ENCODE data around the gene RAB33A. TPM values are rescaled to one million over a fixed set of nuclear protein-coding genes. Genes with fewer than 3 reads are reported as not detected.

The RAB33A gene
- total and polyA plus RNA-seq, 2 donors (not counting 1 experiment from before 2014, with no cell fraction given), result 2.4 to 5.4 TPM

DNA sequence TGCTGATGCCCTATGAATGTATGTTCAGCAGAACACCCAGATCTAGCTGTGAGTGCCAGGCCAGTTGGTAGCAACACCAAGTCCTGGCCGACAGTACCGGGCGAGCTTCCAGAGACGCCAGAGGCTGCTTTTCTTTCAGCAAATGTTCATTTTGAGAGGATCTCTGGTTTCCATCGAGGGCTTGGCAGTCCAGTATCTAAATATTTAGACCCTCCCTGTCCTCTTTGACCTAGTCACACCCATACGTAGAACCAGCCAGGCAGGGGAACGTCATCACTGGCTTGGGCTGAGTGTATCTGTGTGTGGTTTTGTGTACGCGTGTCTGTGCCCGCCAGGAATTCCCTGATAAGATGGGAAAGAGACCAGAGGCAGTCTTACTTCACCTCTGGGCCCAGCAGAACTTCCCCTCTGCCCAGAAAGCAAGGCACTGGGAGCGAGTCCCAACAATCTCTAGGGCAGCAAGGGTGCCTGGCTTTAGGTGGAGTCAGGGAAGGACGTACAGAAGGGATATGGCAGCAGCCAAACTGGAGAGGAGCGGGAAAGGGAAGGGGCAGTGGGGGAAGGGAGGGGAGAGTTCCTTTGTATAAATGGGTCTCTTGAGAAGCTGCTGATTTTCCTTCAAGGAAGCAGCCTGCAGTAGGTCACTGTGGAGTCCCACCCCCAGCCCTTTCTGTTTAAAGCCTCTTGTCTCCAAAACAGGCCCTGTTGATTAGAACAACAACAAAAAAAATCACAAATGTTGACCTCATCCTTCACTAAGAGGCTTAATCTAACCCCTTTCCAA lies 46.5 kb upstream of the RAB33A start:
- intact Hi-C loops (cut with micrococcal nuclease), result no loop called here
- no peak overlapping the region for H3K4me2 ChIP-seq (replicated peaks; ENCODE audit: low read depth, low read length, poor library complexity, severe bottlenecking)

More for the DNA sequence above, 46.5 kb upstream of the RAB33A start:
- Histone ChIP-seq H3K36me3 (replicated peaks in 1 of 2; ENCODE audit: control extremely low read depth in 1 of 2, control insufficient read depth in 1 of 2, extremely low read depth in 1 of 2, insufficient read depth in 2 of 2, low read length in 1 of 2) (peaks cover 0 to 11% of the 10 kb centered on the region in 2 experiments), H3K9me3 (ENCODE audit: control extremely low read depth in 1 of 3, control insufficient read depth in 2 of 3, insufficient read depth in 1 of 3, low read length in 2 of 3) (no peaks in the 10 kb centered on the region), H3K9ac (ENCODE audit: low read length) (no peak overlapping the region), H3K27ac (ENCODE audit: low read length in 2 of 2) (no peak overlapping the region), H3K4me1 (ENCODE audit: control insufficient read depth in 2 of 2, insufficient read depth in 2 of 2, low read length in 2 of 2) (peaks cover 5 to 11% of the 10 kb centered on the region in 2 donors), H3K79me2 (ENCODE audit: control insufficient read depth, insufficient read depth, low read length) (no peaks in the 10 kb centered on the region), H4K20me1 (ENCODE audit: control insufficient read depth, insufficient read depth, low read length, poor library complexity, severe bottlenecking) (no peaks in the 10 kb centered on the region), H3K27me3 (replicated peaks in 1 of 4; ENCODE audit: control extremely low read depth in 1 of 4, control insufficient read depth in 3 of 4, insufficient read depth in 4 of 4, low read length in 3 of 4) (no peaks in the 10 kb centered on the region), H2AFZ (ENCODE audit: insufficient read depth, low read depth, low read length, poor library complexity, severe bottlenecking) (no peak overlapping the region), H3K4me3 (ENCODE audit: control extremely low read depth in 1 of 5, extremely low read depth in 1 of 5, insufficient read depth in 1 of 5, low read depth in 2 of 5, low read length in 4 of 5) (no peak overlapping the region)
- no peak for TF ChIP-seq CTCF (IDR thresholded peaks at IDR 0.05)
- TF ChIP-seq EZH2 (IDR thresholded peaks at IDR 0.05; ENCODE audit: borderline replicate concordance, insufficient read depth, low read depth, low read length, poor library complexity, severe bottlenecking), result no peak
- ChIA-PET CTCF (no interaction called here), POLR2A (no interaction called here)
- no peaks in the 10 kb centered on the region for H3K27me3 Mint-ChIP-seq
- no peaks in the 10 kb centered on the region for H3K4me1 Mint-ChIP-seq
- no peak overlapping the region for H3K4me3 Mint-ChIP-seq
- DNase-seq (no peak), ATAC-seq (ENCODE audit: low read depth) (no peak)
- WGBS (ENCODE audit: insufficient coverage), result 100% methylated on average over 3 of the region's 13 CpGs
- H3K27ac Mint-ChIP-seq, result no peak overlapping the region
- H3K9me3 Mint-ChIP-seq (ENCODE audit: insufficient read depth), result no peaks in the 10 kb centered on the region
